Breast epithelium (tissue), 4 donors: ENCODE data around the gene ANAPC2. TPM values are rescaled to one million over a fixed set of nuclear protein-coding genes. Genes with fewer than 3 reads are reported as not detected.

Experiments used
- DNase-seq, 2 donors: peaks; one replicate each; pipeline ENCODE4 v3.0.0-alpha.2; 2019; ENCODE audit warnings: low spot score in 2 of 2
- H3K27ac ChIP-seq, 2 donors: fragments of 200-600 bp; sonication (generic) in 1 of 2; one replicate each; pipeline ENCODE4 v1.5.1; 2016 to 2019; ENCODE audit warnings: mild to moderate bottlenecking in 1 of 2
- H3K27me3 ChIP-seq, 2 donors: fragments of 200-600 bp; sonication (generic) in 1 of 2; one replicate each; pipeline versions ENCODE4 v1.5.1 to v1.6.0; 2017 to 2019; ENCODE audit warnings: control low read depth in 1 of 2, mild to moderate bottlenecking in 1 of 2
- H3K36me3 ChIP-seq: fragments of 200-600 bp; one replicate; pipeline ENCODE4 v1.5.1; 2019
- H3K4me1 ChIP-seq, 2 donors: fragments of 200-600 bp; sonication (generic); one replicate each; pipeline ENCODE4 v1.5.1; 2016 to 2019; ENCODE audit warnings: control low read depth in 1 of 2
- H3K4me3 ChIP-seq, 3 donors: fragments of 200-600 bp; sonication (generic); 1 replicate in 2 of 3; 2 replicates in 1 of 3; pipeline ENCODE4 v1.5.1; 2016 to 2019; ENCODE audit warnings: mild to moderate bottlenecking in 3 of 3, moderate library complexity in 2 of 3
- H3K9me3 ChIP-seq, 2 donors: fragments of 200-600 bp; sonication (generic) in 1 of 2; one replicate each; pipeline ENCODE4 v1.5.1; 2016 to 2019; ENCODE audit warnings: control low read depth in 1 of 2
- POLR2A ChIP-seq: fragments of 450-650 bp; IDR thresholded peaks from one replicate; pipeline ENCODE4 v1.6.1; 2016; ENCODE audit warnings: antibody characterized with exemption, mild to moderate bottlenecking, moderate library complexity
- POLR2AphosphoS5 ChIP-seq, 3 donors: sonication (generic); formaldehyde crosslinking; IDR thresholded peaks; one replicate each; pipeline ENCODE4 v1.6.1; 2017; ENCODE audit warnings: antibody characterized with exemption in 3 of 3
- intact Hi-C: fragments of 100-400 bp; cut with DNase I; formaldehyde crosslinking; loops from one replicate; pipeline ENCODE4 v1.15.1; 2023; ENCODE audit warnings: low total_unique reads
- total RNA-seq, 3 donors: library from RNA; depleted of rRNA; stranded (reverse); fragments of >200 nt; gene quantifications; one replicate each; pipeline ENCODE4 v1.1.0, GENCODE V29; 2016
- TF ChIP-seq, protein P1 (sequence below), 3 donors: fragments of 450-650 bp; IDR thresholded peaks; one replicate each; pipeline ENCODE4 v1.5.1; 2016 to 2017; ENCODE audit warnings: antibody characterized with exemption in 3 of 3, mild to moderate bottlenecking in 3 of 3, moderate library complexity in 3 of 3

ANAPC2 gene
- total RNA-seq, 3 donors from 2014 or later: 32.0 to 35.7 (median 32.9) TPM

DNA sequence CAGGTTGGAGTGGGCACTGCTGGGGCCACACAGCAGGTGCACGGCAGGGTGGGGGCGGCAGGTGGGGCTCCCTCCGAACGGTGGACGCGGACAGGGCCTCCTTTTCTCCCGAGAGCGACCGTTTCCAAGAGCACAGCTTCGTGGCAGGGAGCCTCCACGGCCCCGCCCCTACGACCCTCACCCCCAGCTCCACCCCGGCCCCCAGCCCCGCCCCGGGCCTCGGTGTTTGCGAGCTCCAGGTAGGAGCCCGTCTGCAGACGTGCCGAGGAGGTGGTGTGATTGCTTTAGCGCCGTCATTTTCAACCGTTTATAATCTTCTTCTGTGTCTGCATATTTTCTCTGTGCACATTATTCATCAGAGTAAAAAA is 40.6 kb downstream of the ANAPC2 start:
- peaks cover 0 to 50% of the 10 kb centered on the region in 2 donors for H3K27me3 ChIP-seq
- no peak overlapping the region for H3K4me3 ChIP-seq
- intact Hi-C loops: no loop called here
- no peak overlapping the region for H3K27ac ChIP-seq
- DNase-seq: no peak
- TF ChIP-seq, protein P1, sequence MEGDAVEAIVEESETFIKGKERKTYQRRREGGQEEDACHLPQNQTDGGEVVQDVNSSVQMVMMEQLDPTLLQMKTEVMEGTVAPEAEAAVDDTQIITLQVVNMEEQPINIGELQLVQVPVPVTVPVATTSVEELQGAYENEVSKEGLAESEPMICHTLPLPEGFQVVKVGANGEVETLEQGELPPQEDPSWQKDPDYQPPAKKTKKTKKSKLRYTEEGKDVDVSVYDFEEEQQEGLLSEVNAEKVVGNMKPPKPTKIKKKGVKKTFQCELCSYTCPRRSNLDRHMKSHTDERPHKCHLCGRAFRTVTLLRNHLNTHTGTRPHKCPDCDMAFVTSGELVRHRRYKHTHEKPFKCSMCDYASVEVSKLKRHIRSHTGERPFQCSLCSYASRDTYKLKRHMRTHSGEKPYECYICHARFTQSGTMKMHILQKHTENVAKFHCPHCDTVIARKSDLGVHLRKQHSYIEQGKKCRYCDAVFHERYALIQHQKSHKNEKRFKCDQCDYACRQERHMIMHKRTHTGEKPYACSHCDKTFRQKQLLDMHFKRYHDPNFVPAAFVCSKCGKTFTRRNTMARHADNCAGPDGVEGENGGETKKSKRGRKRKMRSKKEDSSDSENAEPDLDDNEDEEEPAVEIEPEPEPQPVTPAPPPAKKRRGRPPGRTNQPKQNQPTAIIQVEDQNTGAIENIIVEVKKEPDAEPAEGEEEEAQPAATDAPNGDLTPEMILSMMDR (IDR thresholded peaks at IDR 0.05): no peak
- TF ChIP-seq POLR2A (no peak), POLR2AphosphoS5 (IDR thresholded peaks at IDR 0.05) (no peak)
- no peaks in the 10 kb centered on the region for H3K36me3 ChIP-seq
- H3K4me1 ChIP-seq: no peaks in the 10 kb centered on the region
- H3K9me3 ChIP-seq: no peaks in the 10 kb centered on the region

DNA sequence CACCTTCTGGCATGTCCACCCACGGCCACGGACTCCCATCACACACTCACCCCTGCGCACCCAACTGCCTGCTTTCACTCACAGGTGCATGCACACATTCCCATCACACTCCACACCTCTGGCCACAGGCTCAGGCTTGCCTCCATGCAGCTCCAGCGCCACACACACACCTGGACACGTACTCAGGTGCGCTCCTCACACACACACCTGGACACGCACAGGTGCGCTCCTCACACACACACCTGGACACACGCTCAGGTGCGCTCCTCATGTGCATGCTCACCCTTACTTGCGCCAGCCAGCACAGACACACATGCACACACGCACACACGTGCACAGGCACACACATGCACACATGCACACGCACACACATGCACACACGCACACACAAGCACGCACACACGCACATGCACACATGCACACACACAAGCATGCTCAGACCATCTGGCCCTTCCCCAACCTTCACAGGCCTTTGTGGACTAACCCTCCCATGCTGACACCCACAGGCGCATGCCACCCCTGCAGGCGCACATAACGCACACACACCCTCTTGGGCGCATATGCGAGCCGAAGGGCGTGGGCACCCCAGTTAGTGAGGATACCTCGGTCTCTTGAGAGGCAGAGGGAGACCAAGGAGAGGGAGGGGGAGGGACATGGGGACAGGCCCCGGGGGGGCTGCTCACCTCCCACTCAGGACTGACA is 41.1 kb downstream of the ANAPC2 start:
- intact Hi-C loops: no loop called here
- Histone ChIP-seq H3K27ac (no peak overlapping the region), H3K4me1 (no peaks in the 10 kb centered on the region), H3K4me3 (no peak overlapping the region), H3K27me3 (peaks cover 0 to 55% of the 10 kb centered on the region in 2 donors), H3K9me3 (no peaks in the 10 kb centered on the region), H3K36me3 (no peaks in the 10 kb centered on the region)
- DNase-seq: no peak
- no peak for TF ChIP-seq POLR2AphosphoS5 (IDR thresholded peaks at IDR 0.05)
- TF ChIP-seq, protein P1 (IDR thresholded peaks at IDR 0.05): no peak
- TF ChIP-seq POLR2A: no peak

GRCh38 chr9:137146527-137146918 is 41.8 kb downstream of the ANAPC2 start:
- Histone ChIP-seq H3K4me1 (no peaks in the 10 kb centered on the region), H3K4me3 (no peak overlapping the region), H3K27ac (no peak overlapping the region), H3K9me3 (no peaks in the 10 kb centered on the region), H3K27me3 (peaks cover 0 to 62% of the 10 kb centered on the region in 2 donors), H3K36me3 (no peaks in the 10 kb centered on the region)
- TF ChIP-seq POLR2AphosphoS5 (IDR thresholded peaks at IDR 0.05) (no peak), POLR2A (no peak)
- TF ChIP-seq, protein P1 (IDR thresholded peaks at IDR 0.05): no peak
- intact Hi-C loops: no loop called here
- no peak for DNase-seq

- H3K27me3 ChIP-seq: peaks cover 0 to 68% of the 10 kb centered on the region in 2 donors
- H3K27ac ChIP-seq: no peak overlapping the region
- H3K36me3 ChIP-seq: no peaks in the 10 kb centered on the region
- DNase-seq: no peak
- no peaks in the 10 kb centered on the region for H3K9me3 ChIP-seq
- no peaks in the 10 kb centered on the region for H3K4me1 ChIP-seq
- TF ChIP-seq POLR2AphosphoS5 (IDR thresholded peaks at IDR 0.05): no peak
- no peak for TF ChIP-seq POLR2A
- TF ChIP-seq, protein P1 (IDR thresholded peaks at IDR 0.05): no peak
- no peak overlapping the region for H3K4me3 ChIP-seq
- intact Hi-C loops: no loop called here
Measured at GRCh38 chr9:137145731-137146526, 42.4 kb downstream of the ANAPC2 start.

- DNase-seq: no peak
- H3K9me3 ChIP-seq: no peaks in the 10 kb centered on the region
- TF ChIP-seq POLR2A (no peak), POLR2AphosphoS5 (IDR thresholded peaks at IDR 0.05) (no peak)
- TF ChIP-seq, protein P1 (IDR thresholded peaks at IDR 0.05): no peak
- H3K36me3 ChIP-seq: no peaks in the 10 kb centered on the region
- H3K4me1 ChIP-seq: no peaks in the 10 kb centered on the region
- no peak overlapping the region for H3K4me3 ChIP-seq
- intact Hi-C loops: no loop called here
- H3K27me3 ChIP-seq: peaks cover 4 to 85% of the 10 kb centered on the region in 2 donors
- no peak overlapping the region for H3K27ac ChIP-seq
Measured at GRCh38 chr9:137143459-137143858, 44.9 kb downstream of the ANAPC2 start.
